Stimulated activated CD4-positive, alpha-beta T cell treated with anti-CD3 and anti-CD28 coated beads, TNF-alpha, amount 100 ng/mL, for 24 hours (primary cell): ENCODE results near the gene ZNF654.
"Not testable (repeated sequence)": the region's sequence is repeated elsewhere in the genome, so short reads cannot be mapped to it uniquely, and the experiment has no call there.

Experiments used
- DNase-seq, 3 experiments: peaks; one replicate each; pipeline ENCODE4 v3.0.0-alpha.2; 2020; ENCODE audit warnings: low read depth in 3 of 3

Gene ZNF654

GRCh38 chr3:88058581-88059379 is at the start of gene ZNF654, which contains the start of gene CGGBP1:
ZNF654 (plus strand) TSS chr3:88059255; CDS start chr3:88059320, 65 bp downstream.
CGGBP1 (minus strand) TSS chr3:88059005; CDS start chr3:88055976, 3,029 bp downstream.
- DNase-seq: peak; percentile 98 to 99 (median 98)

GRCh38 chr3:88010810-88011209 is 48.2 kb upstream of the ZNF654 start:
- no peak for DNase-seq

- DNase-seq: no peak
These were observed 45.5 kb upstream of the ZNF654 start for GRCh38 chr3:88013592-88013991.

GRCh38 chr3:88015656-88016055 is 43.4 kb upstream of the ZNF654 start:
- not testable (repeated sequence) for DNase-seq

GRCh38 chr3:88019024-88019423 is 40.0 kb upstream of the ZNF654 start:
- no peak for DNase-seq

GRCh38 chr3:88025001-88025552 is 34.0 kb upstream of the ZNF654 start:
- DNase-seq: no peak

GRCh38 chr3:88028876-88029275 is 30.2 kb upstream of the ZNF654 start:
- no peak for DNase-seq

GRCh38 chr3:88030210-88030609 is 28.8 kb upstream of the ZNF654 start:
- DNase-seq: no peak

GRCh38 chr3:88031642-88032077 is 27.4 kb upstream of the ZNF654 start:
- no peak for DNase-seq

GRCh38 chr3:88032245-88032644 is 26.8 kb upstream of the ZNF654 start:
- no peak for DNase-seq

- DNase-seq: no peak
These were observed 26.0 kb upstream of the ZNF654 start for GRCh38 chr3:88033079-88033478.

GRCh38 chr3:88033808-88034207 is 25.2 kb upstream of the ZNF654 start:
- no peak for DNase-seq

GRCh38 chr3:88034491-88035275 is 24.4 kb upstream of the ZNF654 start:
- no peak for DNase-seq

GRCh38 chr3:88036221-88036620 is 22.8 kb upstream of the ZNF654 start:
- no peak for DNase-seq

- DNase-seq: no peak
These were observed 20.5 kb upstream of the ZNF654 start for GRCh38 chr3:88038566-88038965.

GRCh38 chr3:88040529-88040928 is 18.5 kb upstream of the ZNF654 start:
- DNase-seq: no peak

GRCh38 chr3:88041005-88041404 is 18.1 kb upstream of the ZNF654 start:
- DNase-seq: no peak

GRCh38 chr3:88044411-88044810 is 14.6 kb upstream of the ZNF654 start:
- no peak for DNase-seq

GRCh38 chr3:88046766-88047165 is 12.3 kb upstream of the ZNF654 start:
- no peak for DNase-seq

- DNase-seq: no peak
These were observed 1.3 kb upstream of the ZNF654 start for GRCh38 chr3:88057630-88058305.

- peak in 1 of 3 experiments; percentile 21 for DNase-seq
These were observed 812 bp upstream of the ZNF654 start for GRCh38 chr3:88058306-88058580.
